GM12878 (cell line): ENCODE measurements around the gene LRGUK. TPM values are rescaled to one million over a fixed set of nuclear protein-coding genes. Genes with fewer than 3 reads are reported as not detected.

Experiments
- ATAC-seq: fragments of 200-7000 bp; cut with Tn5 transposase; 3 replicates; pipeline ENCODE4 v1.9.1; 2020; ENCODE audit warnings: mild to moderate bottlenecking, moderate library complexity
- BruUV-seq: library from RNA; stranded (reverse); fragments of 400-500 nt; replicated peaks from 2 replicates; lab custom pipeline; 2021; lab: Mats Ljungman, UMichigan
- CTCF ChIA-PET: fragments of 300-600 bp; sonication (Branson Sonifier 250); formaldehyde crosslinking; extraction: SDS; loops from one replicate; lab custom pipeline; 2021; ENCODE audit warnings: inconsistent platforms; lab: Yijun Ruan, JAX
- POLR2A ChIA-PET: fragments of 350-600 bp; formaldehyde crosslinking; extraction: SDS; loops from one replicate; lab custom pipeline; 2021; ENCODE audit warnings: inconsistent platforms; lab: Charles Lee
- RAD21 ChIA-PET: fragments of 300-600 bp; sonication (Branson Sonifier 250); formaldehyde crosslinking; loops from one replicate; lab custom pipeline; 2023; ENCODE audit warnings: antibody characterized with exemption; ENCODE audit not compliant: unreplicated experiment; lab: Charles Lee
- SMC1A ChIA-PET: fragments of 300-600 bp; sonication (Branson Sonifier 250); formaldehyde crosslinking; loops from one replicate; lab custom pipeline; 2023; ENCODE audit not compliant: unreplicated experiment, uncharacterized antibody; lab: Charles Lee
- DNase-seq: peaks from one replicate; pipeline ENCODE4 v3.0.0-alpha.2; 2011; ENCODE audit warnings: low read depth, low spot score
- FAIRE-seq: peaks from 3 replicates; lab custom pipeline; 2011; peaks lifted over from hg19 to GRCh38; lab: Jason Lieb, UNC
- H2AFZ ChIP-seq: 2 replicates; pipeline ENCODE4 v1.6.0; 2011; ENCODE audit warnings: low read depth, low read length, control low read depth; ENCODE audit not compliant: control insufficient read depth
- H3K27ac ChIP-seq: 2 replicates; pipeline ENCODE4 v1.5.1; 2011; ENCODE audit warnings: control low read depth; ENCODE audit not compliant: control insufficient read depth, insufficient read depth
- H3K27me3 ChIP-seq, 2 experiments: replicated peaks in 1 of 2; 2 replicates each; pipeline versions ENCODE4 v1.6.0 to v1.6.1; 2011; ENCODE audit warnings: low read length in 1 of 2; ENCODE audit not compliant: control insufficient read depth in 2 of 2, insufficient read depth in 2 of 2
- H3K36me3 ChIP-seq, 2 experiments: 2 replicates each; pipeline ENCODE4 v1.5.1; 2011; ENCODE audit warnings: low read length in 1 of 2; ENCODE audit not compliant: control insufficient read depth in 2 of 2, insufficient read depth in 2 of 2
- H3K4me1 ChIP-seq: 2 replicates; pipeline ENCODE4 v1.6.1; 2011; ENCODE audit warnings: mild to moderate bottlenecking, low read length, moderate library complexity, mixed read lengths; ENCODE audit not compliant: control insufficient read depth, insufficient read depth
- H3K4me2 ChIP-seq: 2 replicates; pipeline ENCODE4 v1.6.0; 2011; ENCODE audit warnings: control low read depth; ENCODE audit not compliant: control insufficient read depth, insufficient read depth
- H3K4me3 ChIP-seq: fragments of 200-600 bp; sonication (generic); 2 replicates; pipeline ENCODE4 v1.5.1; 2016
- H3K79me2 ChIP-seq: 2 replicates; pipeline ENCODE4 v1.6.0; 2011; ENCODE audit warnings: low read length; ENCODE audit not compliant: control insufficient read depth, insufficient read depth
- H3K9ac ChIP-seq: 2 replicates; pipeline ENCODE4 v1.8.0; 2011; ENCODE audit warnings: low read length, control low read depth, mixed read lengths; ENCODE audit not compliant: control insufficient read depth, insufficient read depth
- H3K9me3 ChIP-seq: replicated peaks from 3 replicates; pipeline ENCODE4 v1.5.1; 2011; ENCODE audit warnings: mild to moderate bottlenecking, low read length; ENCODE audit not compliant: control insufficient read depth, insufficient read depth
- H4K20me1 ChIP-seq: 2 replicates; pipeline ENCODE4 v1.6.0; 2011; ENCODE audit not compliant: control insufficient read depth, insufficient read depth
- RUNX3 ChIP-seq: IDR thresholded peaks from 2 replicates; pipeline ENCODE4 v1.6.1; 2012; ENCODE audit warnings: low read length, inconsistent platforms
- SMAD5 ChIP-seq: IDR thresholded peaks from 2 replicates; pipeline ENCODE4 v1.6.1; 2016; ENCODE audit warnings: antibody characterized with exemption, low read depth
- TCF3 ChIP-seq: IDR thresholded peaks from 2 replicates; pipeline ENCODE4 v1.6.1; 2012; ENCODE audit warnings: low read depth, mild to moderate bottlenecking, low read length, borderline replicate concordance; ENCODE audit not compliant: insufficient read depth
- YBX1 ChIP-seq: fragments of 450-650 bp; IDR thresholded peaks from 2 replicates; pipeline ENCODE4 v1.6.1; 2016; ENCODE audit warnings: antibody characterized with exemption
- WGBS: methylation state at CpG from one replicate; pipeline ENCODE4 v1.1.6; 2016; ENCODE audit warnings: low lambda C conversion rate; ENCODE audit not compliant: insufficient replicate concordance, insufficient coverage; ENCODE audit errors: missing lambda C conversion rate; 5-methylcytosine and 5-hydroxymethylcytosine counted together
- in situ Hi-C: fragments of 300-500 bp; cut with MboI; formaldehyde crosslinking; loops from 9 replicates; pipeline ENCODE4 v1.14.3; 2018; ENCODE audit warnings: mixed read lengths
- intact Hi-C: fragments of 100-400 bp; cut with micrococcal nuclease; formaldehyde crosslinking; loops from one replicate; pipeline ENCODE4 v1.14.2; 2022; ENCODE audit not compliant: unreplicated experiment
- polyA plus RNA-seq, 11 experiments: library from polyadenylated mRNA; depleted of rRNA in 4 of 11; unstranded in 6 of 11; stranded (reverse) in 5 of 11; fragments of >200 nt; fragmentation: Nextera tagmentation in 4 of 11; fragmentation: Illumina TruSeq in 1 of 11; extraction: Ambion mirVana in 4 of 11; extraction: Trizol in 1 of 11; gene quantifications; 1 replicate in 1 of 11; 2 replicates in 10 of 11; pipeline versions ENCODE4 v1.2.1 to v1.2.3, GENCODE V29; 2011 to 2016; ENCODE audit warnings: inconsistent platforms in 2 of 11, missing spikeins in 2 of 11, low read depth in 1 of 11
- total RNA-seq, 4 experiments: library from RNA; depleted of rRNA in 3 of 4; stranded (reverse); fragments of >200 nt in 3 of 4; fragmentation: Illumina TruSeq in 1 of 4; extraction: Trizol in 1 of 4; gene quantifications; 2 replicates each; pipeline versions ENCODE4 v1.2.1 to v1.2.3, GENCODE V29; 2013 to 2021
- TF ChIP-seq, protein P1 (sequence below): IDR thresholded peaks from 2 replicates; pipeline ENCODE4 v1.6.1; 2011; ENCODE audit warnings: mild to moderate bottlenecking, low read depth, low read length, moderate library complexity; ENCODE audit not compliant: insufficient replicate concordance
- TF ChIP-seq, protein P2 (sequence below): fragments of 450-650 bp; IDR thresholded peaks from 2 replicates; pipeline ENCODE4 v1.6.1; 2014; ENCODE audit warnings: mild to moderate bottlenecking

LRGUK gene
- total and polyA plus RNA-seq, 10 of the 15 experiments (the other 5 are each of a cell fraction or from before 2014, with no cell fraction given): 0.04 to 0.14 (median 0.08) TPM; not detected in 3

DNA sequence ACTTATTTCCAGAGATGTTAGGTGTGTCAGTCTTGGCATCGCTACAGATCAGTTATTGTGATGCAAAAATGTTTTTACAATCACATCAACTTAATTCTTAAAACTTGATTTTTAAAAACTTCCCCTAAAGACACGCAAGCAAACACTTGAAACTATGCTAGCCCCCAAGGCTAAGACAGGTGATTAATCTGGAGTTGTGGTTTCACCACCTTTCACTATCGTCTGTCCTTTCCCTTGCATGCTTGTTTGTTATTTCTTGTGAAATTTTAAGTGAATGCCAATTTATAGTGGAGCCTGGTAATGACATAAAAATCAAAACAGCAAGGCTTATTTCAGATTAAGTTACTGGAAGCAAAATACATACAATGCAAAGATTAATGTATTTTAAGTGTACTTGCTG is 119.2 kb downstream of the LRGUK start:
- Histone ChIP-seq H3K36me3 (no peaks in the 10 kb centered on the region), H3K9me3 (no peaks in the 10 kb centered on the region), H3K4me1 (no peaks in the 10 kb centered on the region), H3K79me2 (no peaks in the 10 kb centered on the region), H2AFZ (no peak overlapping the region), H3K4me3 (no peak overlapping the region), H3K9ac (no peak overlapping the region), H3K27ac (no peak overlapping the region), H3K27me3 (0 out of 4 replicates have a peak, but pooled peaks cover 0 to 1% of the 10 kb centered on the region in 2 experiments), H3K4me2 (peak overlapping the region; percentile 22; the same call in 1 of the 2 replicates), H4K20me1 (no peaks in the 10 kb centered on the region)
- ATAC-seq (peak; percentile 68), FAIRE-seq (peak; percentile 86), DNase-seq (no peak)
- in situ Hi-C loops: no loop called here
- TF ChIP-seq RUNX3 (peak; percentile 69), SMAD5 (no peak), YBX1 (no peak), TCF3 (0 out of 2 replicates have a peak, but pooled peaks have one; percentile 43)
- TF ChIP-seq, protein P1, sequence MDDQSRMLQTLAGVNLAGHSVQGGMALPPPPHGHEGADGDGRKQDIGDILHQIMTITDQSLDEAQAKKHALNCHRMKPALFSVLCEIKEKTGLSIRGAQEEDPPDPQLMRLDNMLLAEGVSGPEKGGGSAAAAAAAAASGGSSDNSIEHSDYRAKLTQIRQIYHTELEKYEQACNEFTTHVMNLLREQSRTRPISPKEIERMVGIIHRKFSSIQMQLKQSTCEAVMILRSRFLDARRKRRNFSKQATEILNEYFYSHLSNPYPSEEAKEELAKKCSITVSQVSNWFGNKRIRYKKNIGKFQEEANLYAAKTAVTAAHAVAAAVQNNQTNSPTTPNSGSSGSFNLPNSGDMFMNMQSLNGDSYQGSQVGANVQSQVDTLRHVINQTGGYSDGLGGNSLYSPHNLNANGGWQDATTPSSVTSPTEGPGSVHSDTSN: peak; percentile 58
- TF ChIP-seq, protein P2, sequence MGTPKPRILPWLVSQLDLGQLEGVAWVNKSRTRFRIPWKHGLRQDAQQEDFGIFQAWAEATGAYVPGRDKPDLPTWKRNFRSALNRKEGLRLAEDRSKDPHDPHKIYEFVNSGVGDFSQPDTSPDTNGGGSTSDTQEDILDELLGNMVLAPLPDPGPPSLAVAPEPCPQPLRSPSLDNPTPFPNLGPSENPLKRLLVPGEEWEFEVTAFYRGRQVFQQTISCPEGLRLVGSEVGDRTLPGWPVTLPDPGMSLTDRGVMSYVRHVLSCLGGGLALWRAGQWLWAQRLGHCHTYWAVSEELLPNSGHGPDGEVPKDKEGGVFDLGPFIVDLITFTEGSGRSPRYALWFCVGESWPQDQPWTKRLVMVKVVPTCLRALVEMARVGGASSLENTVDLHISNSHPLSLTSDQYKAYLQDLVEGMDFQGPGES: no peak
- no TSS peak for BruUV-seq
- WGBS: 32% methylated on average over 3 of the region's 3 CpGs
- intact Hi-C loops: no loop called here
- POLR2A ChIA-PET: no interaction called here
- RAD21 ChIA-PET: no interaction called here
- CTCF ChIA-PET: no interaction called here
- SMC1A ChIA-PET: no interaction called here
